Activated naive CD8-positive, alpha-beta T cell treated with anti-CD3 and anti-CD28 coated beads, Interleukin-2, amount 50 U/mL, for 24 hours (primary cell): ENCODE data around the gene NMD3.
"Not testable (repeated sequence)": the region's sequence is repeated elsewhere in the genome, so short reads cannot be mapped to it uniquely, and the experiment has no call there.

Experiments
- ATAC-seq: fragments of 150-1000 bp; cut with Tn5 transposase; one replicate; pipeline ENCODE4 v1.10.0; 2021
- DNase-seq: peaks from one replicate; pipeline ENCODE4 v3.0.0; 2021
- H3K27ac Mint-ChIP-seq: one replicate; pipeline ENCODE4 v1.8.0; 2021; ENCODE audit warnings: mild to moderate bottlenecking, mixed read lengths
- H3K27me3 Mint-ChIP-seq: one replicate; pipeline ENCODE4 v1.8.0; 2021; ENCODE audit warnings: mixed read lengths
- H3K36me3 Mint-ChIP-seq: one replicate; pipeline ENCODE4 v1.8.0; 2021; ENCODE audit warnings: low read depth, mixed read lengths
- H3K4me1 Mint-ChIP-seq: one replicate; pipeline ENCODE4 v1.8.0; 2021; ENCODE audit warnings: mixed read lengths
- H3K4me3 Mint-ChIP-seq: one replicate; pipeline ENCODE4 v1.8.0; 2021; ENCODE audit warnings: mild to moderate bottlenecking, moderate library complexity, mixed read lengths
- H3K9me3 Mint-ChIP-seq: one replicate; pipeline ENCODE4 v1.8.0; 2021; ENCODE audit warnings: mixed read lengths

The NMD3 gene

DNA sequence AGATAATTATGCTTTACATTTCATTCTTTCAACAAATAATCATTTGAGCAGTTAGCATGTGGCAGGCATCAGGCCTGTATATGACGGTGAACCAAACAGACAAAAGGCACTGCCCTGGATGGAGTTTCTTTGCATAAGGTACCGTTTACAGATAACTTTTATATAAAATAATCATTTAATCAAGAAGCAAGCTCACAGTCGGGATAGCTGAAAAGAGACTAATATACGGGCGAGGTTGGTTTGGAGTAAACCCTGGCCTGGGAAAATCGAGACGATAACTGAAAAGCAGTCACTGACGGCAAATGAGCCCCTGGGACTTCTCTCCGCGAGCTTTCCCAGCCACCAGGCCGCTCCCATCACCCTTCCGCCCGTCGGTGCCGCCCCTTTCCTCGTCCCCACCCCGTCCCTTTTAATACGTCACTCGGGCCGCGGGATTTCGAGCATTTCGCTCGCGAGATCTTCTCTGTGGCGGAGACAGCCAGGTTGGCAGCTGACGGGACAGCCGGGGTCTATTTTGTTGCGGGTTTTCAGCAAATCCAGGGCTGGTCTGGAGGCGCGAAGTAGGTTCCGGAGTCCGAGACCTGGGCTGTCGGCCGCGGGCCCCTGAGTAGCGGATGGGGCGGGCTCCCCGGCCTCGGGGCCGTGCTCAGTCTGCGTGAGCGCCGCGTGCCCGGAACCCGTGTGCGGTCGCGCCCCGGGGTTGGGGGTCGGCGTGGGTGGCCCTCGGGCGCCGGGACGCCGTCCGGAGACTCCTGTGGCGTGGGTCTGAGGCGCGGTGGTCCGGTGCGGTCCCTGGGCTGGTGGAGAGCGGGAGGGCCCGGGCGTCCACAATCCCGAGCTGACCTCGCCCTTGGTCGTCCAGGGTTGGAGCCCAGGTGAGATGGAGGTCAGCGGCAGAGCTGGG is at the start of gene NMD3:
TSS of gene NMD3 (plus strand) at position 462 of the 904 bp plus-strand sequence. CDS start 703 bp downstream, outside the sequence.
- Mint-ChIP-seq H3K4me1 (peaks cover 35% of the 10 kb centered on the region), H3K4me3 (peak within 1 kb of the TSS; percentile 87), H3K27ac (peak within 1 kb of the TSS; percentile 88), H3K9me3 (no peaks in the 10 kb centered on the region), H3K36me3 (peaks cover 27% of the 10 kb centered on the region), H3K27me3 (peaks cover 2% of the 10 kb centered on the region)
- DNase-seq = peak; percentile 93
- ATAC-seq = peak; percentile 98

DNA sequence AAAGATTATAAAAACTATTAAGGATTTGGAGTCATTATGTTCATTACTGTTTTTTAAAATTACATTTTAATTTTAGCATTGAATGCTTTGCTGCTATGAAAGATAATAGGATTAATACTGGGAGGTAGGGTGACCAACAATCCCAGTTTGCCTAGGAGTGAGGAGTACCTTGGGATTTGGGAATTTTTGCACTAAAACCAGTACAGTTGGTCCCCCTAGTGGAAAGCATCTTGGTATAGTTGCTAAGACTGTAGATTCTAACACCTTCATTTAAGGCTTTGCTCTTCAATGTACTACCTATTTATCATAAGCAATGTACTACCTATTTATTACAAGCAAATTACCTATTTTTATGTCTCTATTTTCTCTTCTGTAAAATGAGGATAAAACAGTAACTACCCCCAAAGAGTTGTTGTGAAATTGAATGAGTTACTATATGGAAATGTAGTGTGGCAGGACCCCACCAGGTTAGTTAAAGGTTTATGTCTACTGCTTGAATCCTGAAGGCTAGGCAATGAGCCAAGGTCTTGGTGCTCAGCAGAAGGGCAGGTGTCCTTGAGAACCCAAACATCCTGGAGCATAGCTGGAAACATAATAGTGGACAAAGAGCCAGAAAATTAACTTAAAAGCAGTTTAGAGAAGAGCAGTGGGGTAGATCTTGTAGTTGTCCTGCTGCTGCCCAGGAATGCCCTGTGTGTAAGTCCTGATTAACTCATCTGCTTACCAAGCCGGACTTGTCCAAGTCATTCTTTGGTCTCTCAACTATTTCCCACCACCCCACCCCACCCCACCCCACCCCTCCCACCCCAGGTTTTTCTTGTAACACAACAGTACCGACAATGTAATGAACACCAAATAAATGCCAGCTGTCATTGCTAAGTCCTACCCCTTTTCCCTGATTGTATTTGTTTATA is 49.2 kb upstream of the NMD3 start:
- Mint-ChIP-seq H3K4me1 (no peaks in the 10 kb centered on the region), H3K36me3 (no peaks in the 10 kb centered on the region), H3K27ac (no peak overlapping the region), H3K4me3 (no peak overlapping the region), H3K9me3 (peaks cover 8% of the 10 kb centered on the region), H3K27me3 (peaks cover 2% of the 10 kb centered on the region)
- no peak for DNase-seq
- no peak for ATAC-seq

DNA sequence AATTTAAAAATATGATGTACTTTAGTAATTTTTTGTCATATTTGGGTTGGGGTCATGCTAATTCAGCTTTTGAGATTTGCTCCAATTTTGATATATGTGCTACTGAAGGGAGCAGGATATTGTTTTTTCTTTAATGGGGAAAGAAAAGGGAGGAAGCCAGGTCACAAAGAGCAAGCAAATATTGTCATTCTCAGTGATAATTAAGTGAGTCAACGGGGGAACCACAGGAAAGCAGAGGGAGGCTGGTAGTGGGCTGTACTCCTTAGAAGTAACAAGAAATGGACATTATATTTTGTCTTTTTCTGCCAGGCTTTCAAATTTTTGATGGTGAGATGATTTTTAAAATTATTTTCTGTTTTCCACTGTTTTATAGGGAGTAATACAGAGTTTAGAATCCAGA is 45.6 kb upstream of the NMD3 start:
- Mint-ChIP-seq H3K27ac (no peak overlapping the region), H3K4me1 (no peaks in the 10 kb centered on the region), H3K4me3 (no peak overlapping the region), H3K36me3 (no peaks in the 10 kb centered on the region), H3K27me3 (peaks cover 2% of the 10 kb centered on the region), H3K9me3 (peaks cover 8% of the 10 kb centered on the region)
- ATAC-seq (no peak), DNase-seq (no peak)

DNA sequence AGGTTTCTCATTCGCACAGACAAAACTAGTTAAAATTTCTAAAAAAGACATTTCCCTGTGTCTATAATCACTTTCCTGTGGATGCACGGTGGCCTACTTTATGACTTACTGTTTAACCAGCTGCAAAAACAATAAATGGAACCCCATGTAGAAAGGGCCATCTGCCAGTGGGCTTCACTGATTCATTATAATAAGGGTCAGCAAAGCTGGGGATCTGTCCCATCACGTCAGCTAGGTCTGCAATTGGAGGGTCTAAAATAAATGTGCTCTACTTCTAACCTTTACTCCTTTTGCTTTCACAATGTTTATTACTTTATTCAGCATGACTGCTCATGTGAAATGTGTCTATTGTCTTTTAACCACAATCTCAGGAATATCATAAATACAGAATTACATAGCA is 43.1 kb upstream of the NMD3 start:
- Mint-ChIP-seq H3K4me1 (no peaks in the 10 kb centered on the region), H3K27ac (no peak overlapping the region), H3K4me3 (no peak overlapping the region), H3K9me3 (peaks cover 8% of the 10 kb centered on the region), H3K27me3 (peaks cover 4% of the 10 kb centered on the region), H3K36me3 (no peaks in the 10 kb centered on the region)
- ATAC-seq (no peak), DNase-seq (no peak)

DNA sequence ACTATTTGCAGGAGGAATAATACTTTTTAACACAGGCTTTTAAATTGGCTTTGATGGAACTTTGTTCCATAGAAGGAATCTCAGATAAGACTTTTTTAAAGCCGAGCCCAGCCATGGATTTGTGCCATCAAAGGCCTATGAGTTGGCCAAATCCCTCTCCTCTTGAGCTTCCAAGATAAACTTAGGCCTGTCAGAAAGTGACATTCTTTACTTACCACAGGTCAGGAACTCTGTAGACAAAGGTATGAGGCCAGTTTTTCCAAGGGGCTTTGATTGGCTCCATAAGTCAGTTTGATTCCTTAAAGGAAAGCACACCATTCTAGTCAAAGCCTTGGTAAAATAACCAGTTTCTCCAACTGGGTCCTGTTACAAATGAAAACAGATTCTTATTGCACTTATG is 39.7 kb upstream of the NMD3 start:
- not testable (repeated sequence) for ATAC-seq, H3K9me3 Mint-ChIP-seq, H3K27me3 Mint-ChIP-seq, DNase-seq, H3K4me3 Mint-ChIP-seq, H3K27ac Mint-ChIP-seq, H3K36me3 Mint-ChIP-seq, H3K4me1 Mint-ChIP-seq

DNA sequence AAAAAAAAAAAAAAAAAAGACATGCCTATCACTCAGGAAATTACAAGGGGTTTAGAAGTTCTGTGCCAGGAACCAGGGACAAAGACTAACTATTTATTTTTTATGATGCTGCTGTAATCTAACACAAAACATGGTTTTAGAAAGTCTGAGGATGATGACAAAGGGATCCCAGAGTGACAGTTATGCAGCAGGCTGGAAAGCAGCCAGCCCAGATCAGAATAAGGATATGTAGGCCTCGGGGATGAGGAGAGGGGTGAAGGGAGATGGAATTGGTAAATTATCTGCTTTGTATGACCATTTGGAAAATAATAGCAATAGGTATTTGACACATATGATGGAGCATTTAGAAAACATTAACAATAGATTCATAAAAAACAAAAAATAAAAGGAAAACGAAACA is 34.1 kb upstream of the NMD3 start:
- DNase-seq = no peak
- Mint-ChIP-seq H3K27ac (no peak overlapping the region), H3K4me3 (no peak overlapping the region), H3K36me3 (no peaks in the 10 kb centered on the region), H3K4me1 (no peaks in the 10 kb centered on the region), H3K9me3 (no peaks in the 10 kb centered on the region), H3K27me3 (peaks cover 4% of the 10 kb centered on the region)
- ATAC-seq = no peak

DNA sequence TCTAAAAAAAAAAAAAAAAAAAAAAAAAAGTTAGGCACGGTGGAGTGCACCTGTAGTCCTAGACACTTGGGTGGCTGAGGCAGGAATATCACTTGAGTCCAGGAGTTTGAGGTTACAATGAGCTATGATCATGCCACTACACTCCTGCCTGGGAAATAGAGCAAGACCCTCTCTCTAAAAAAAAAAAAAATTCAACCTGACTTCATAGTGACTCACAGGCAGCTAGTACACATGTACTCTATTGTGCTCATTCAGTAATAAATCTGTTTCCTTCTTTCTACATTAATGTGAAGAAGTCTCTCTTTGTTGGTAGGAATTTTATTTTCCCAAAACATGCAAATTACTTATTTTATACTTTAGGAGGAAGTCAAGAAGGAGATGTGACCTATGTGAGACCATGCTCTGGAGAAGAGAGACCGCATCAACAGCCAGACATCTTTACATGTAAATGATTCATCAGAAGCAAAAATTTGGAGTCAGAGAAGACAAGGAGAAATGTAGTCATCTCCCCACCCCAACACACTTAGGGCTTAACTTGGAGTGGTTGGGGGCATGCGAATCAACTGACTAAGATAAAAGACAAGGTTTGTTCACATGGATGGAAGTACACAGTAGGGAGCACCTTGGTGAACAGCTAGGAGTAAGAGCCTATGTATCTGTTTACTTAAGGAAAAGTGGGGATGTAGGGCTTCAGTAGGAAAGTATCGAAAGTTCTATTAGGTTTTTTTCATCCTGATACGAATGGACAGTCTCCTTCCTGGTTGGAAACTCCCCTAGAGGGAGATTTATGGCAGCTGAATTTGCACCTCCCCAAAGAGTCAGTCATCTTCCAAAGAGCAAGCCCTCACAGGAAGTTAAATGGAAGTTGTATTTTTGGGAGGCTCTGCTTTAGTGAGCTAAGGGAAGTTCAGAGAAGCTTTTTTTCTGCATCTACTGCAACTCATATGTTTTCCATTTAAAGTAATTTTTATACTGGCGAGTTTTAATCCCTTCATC is 23.0 kb upstream of the NMD3 start:
- H3K9me3 Mint-ChIP-seq = peaks cover 7% of the 10 kb centered on the region
- no peak for DNase-seq
- peaks cover 9% of the 10 kb centered on the region for H3K27me3 Mint-ChIP-seq
- no peaks in the 10 kb centered on the region for H3K4me1 Mint-ChIP-seq
- no peak overlapping the region for H3K4me3 Mint-ChIP-seq
- no peak overlapping the region for H3K27ac Mint-ChIP-seq
- no peaks in the 10 kb centered on the region for H3K36me3 Mint-ChIP-seq
- no peak for ATAC-seq

DNA sequence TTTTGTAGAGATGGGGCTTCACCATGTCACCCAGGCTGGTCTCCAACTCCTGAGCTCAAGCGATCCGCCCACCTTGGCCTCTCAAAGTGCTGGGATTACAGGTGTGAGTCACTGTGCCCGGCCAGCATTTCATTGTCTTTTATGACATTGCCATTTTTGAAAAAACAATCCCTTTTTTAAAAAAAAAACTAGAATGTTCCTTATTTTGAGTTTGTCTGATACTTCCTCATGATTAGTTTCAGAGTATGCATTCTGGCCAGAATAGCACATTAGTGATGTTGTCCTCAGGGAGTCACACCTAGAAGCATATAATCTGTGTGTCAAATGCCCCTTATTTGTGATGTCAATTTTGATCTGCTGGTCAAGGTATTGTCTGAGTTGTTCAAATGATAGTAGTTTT is 21.2 kb upstream of the NMD3 start:
- H3K27me3 Mint-ChIP-seq = peaks cover 9% of the 10 kb centered on the region

DNA sequence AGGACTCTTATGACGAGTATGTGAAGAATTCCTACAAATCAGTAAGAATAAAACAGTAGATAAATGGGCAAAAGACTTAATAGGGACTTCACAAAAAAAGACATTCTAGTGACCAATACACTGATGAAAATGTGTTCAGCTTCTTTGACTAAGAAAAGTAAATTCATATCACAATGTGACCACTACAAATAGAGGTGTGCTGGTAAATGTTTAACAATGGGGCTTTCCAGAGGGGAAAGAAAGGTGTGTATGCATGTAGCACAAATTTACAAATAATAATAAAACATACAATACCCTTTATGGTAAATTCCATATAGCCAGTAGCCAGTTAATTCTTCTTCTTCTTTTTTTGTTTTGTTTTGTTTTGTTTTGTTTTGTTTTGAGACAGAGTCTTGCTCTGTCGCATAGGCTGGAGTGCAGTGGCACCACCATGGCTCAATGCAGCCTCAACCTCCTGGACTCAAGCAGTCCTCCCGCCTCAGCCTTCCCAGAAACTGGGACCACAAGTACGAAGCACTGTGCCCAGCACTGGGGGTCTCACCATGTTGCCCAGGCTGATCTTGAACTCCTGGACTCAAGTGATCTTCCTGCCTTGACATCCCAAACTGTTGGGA is 17.5 kb upstream of the NMD3 start:
- no peak overlapping the region for H3K27ac Mint-ChIP-seq
- ATAC-seq = no peak
- no peak overlapping the region for H3K4me3 Mint-ChIP-seq
- no peaks in the 10 kb centered on the region for H3K4me1 Mint-ChIP-seq
- H3K9me3 Mint-ChIP-seq = no peaks in the 10 kb centered on the region
- H3K27me3 Mint-ChIP-seq = peaks cover 6% of the 10 kb centered on the region
- H3K36me3 Mint-ChIP-seq = no peaks in the 10 kb centered on the region
- no peak for DNase-seq

More for the DNA sequence above, 21.2 kb upstream of the NMD3 start:
- H3K27ac Mint-ChIP-seq = no peak overlapping the region
- no peak overlapping the region for H3K4me3 Mint-ChIP-seq
- H3K4me1 Mint-ChIP-seq = no peaks in the 10 kb centered on the region
- no peaks in the 10 kb centered on the region for H3K36me3 Mint-ChIP-seq
- ATAC-seq = no peak
- DNase-seq = no peak
- peaks cover 7% of the 10 kb centered on the region for H3K9me3 Mint-ChIP-seq

DNA sequence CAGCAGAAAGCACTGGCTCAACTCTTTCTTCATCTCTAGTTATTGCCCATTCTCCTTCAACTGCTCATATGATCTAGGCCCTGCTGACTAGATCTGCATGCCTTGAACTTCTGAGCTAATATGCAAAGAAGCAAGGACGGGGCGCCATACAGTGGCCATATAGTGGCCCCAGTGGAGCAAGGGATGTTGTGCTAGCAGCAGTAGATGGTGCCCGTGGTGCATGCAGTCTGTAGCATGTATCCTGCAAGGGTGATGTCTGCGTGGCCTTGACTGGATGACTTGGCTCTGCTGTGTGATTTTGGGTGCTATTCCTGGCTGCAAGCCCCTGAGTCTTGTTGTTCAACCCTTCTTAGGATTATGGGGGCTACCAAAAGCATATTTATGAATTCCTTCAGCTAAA is 12.2 kb upstream of the NMD3 start:
- ATAC-seq = no peak
- Mint-ChIP-seq H3K4me3 (no peak overlapping the region), H3K4me1 (no peaks in the 10 kb centered on the region)

DNA sequence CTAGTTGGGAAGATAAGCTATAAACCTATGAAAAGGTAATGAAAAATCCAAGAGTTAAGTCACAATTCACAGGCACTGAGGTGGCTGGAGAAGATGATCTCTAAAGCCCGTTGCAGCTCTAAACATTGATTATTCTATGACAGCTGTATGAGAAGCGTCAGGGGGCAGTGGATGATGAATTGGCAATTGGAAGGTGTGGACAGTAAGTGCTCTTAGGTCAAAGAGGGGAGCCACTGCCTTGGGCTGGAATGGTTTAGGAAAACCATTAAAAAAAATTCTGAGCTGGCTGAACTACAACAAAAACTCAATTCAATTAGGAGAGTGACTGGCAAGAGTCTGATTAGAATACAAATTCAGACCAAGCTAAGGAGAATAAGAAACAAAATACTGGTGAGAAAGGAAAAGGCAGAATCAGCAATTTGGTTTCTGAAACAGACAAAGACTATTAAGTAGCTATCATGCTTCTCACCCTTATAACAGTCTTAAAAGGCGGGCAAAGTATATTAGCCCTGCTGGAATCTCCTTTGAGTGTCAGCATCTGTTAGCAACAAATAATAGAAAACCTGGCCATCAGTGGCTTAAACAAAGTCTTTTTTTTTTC is 8.8 kb upstream of the NMD3 start:
- H3K4me1 Mint-ChIP-seq = no peaks in the 10 kb centered on the region
- H3K27me3 Mint-ChIP-seq = peaks cover 10% of the 10 kb centered on the region
- H3K4me3 Mint-ChIP-seq = no peak overlapping the region
- ATAC-seq (no peak), DNase-seq (no peak)
- H3K36me3 Mint-ChIP-seq = no peaks in the 10 kb centered on the region
- H3K9me3 Mint-ChIP-seq = no peaks in the 10 kb centered on the region
- no peak overlapping the region for H3K27ac Mint-ChIP-seq

More for the DNA sequence above, 12.2 kb upstream of the NMD3 start:
- Mint-ChIP-seq H3K9me3 (no peaks in the 10 kb centered on the region), H3K27me3 (no peaks in the 10 kb centered on the region), H3K27ac (no peak overlapping the region), H3K36me3 (no peaks in the 10 kb centered on the region)
- no peak for DNase-seq

DNA sequence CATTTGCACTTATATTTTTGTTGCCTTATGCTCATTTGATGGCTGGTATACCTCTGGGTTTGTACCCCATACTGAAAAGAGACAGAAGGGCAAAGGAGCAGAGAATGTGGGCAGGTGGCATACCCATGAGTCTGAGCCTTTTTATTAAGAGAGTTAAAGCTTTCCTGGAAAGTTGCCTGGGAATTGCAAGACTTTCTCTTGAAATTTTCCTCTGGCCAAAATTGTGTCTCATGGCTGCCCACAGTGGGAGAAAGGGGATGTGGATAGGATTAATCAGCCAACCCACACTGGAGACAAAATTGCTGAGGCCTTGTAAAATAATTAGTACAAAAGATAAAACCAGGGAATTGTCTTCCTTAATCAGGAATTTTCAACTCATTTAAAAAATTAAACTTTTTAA is 8.2 kb upstream of the NMD3 start:
- peaks cover 10% of the 10 kb centered on the region for H3K27me3 Mint-ChIP-seq
- H3K4me3 Mint-ChIP-seq = no peak overlapping the region
- no peaks in the 10 kb centered on the region for H3K4me1 Mint-ChIP-seq
- DNase-seq (no peak), ATAC-seq (no peak)
- H3K36me3 Mint-ChIP-seq = no peaks in the 10 kb centered on the region
- no peak overlapping the region for H3K27ac Mint-ChIP-seq
- H3K9me3 Mint-ChIP-seq = no peaks in the 10 kb centered on the region

DNA sequence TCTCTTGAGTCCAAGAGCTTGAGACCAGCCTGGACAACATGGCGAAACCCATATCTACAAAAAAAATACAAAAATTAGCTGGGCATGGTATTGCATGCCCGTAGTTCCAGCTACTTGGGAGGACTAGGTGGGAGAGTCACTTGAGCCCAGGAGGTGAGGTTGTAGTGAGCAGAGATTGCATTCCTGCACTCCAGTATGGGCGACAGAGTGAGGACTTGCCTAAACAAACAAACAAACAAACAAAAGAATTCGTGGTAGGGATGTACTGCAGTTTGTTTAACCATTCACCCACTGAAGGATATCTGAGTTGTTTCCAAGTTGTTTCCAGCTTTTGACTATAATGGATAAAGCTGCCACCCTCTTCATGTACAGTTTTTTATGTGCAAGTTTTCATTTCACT is 7.5 kb upstream of the NMD3 start:
- DNase-seq = no peak
- no peak overlapping the region for H3K27ac Mint-ChIP-seq
- H3K9me3 Mint-ChIP-seq = no peaks in the 10 kb centered on the region
- H3K36me3 Mint-ChIP-seq = no peaks in the 10 kb centered on the region
- no peak for ATAC-seq
- H3K4me3 Mint-ChIP-seq = no peak overlapping the region
- H3K4me1 Mint-ChIP-seq = no peaks in the 10 kb centered on the region
- H3K27me3 Mint-ChIP-seq = peaks cover 10% of the 10 kb centered on the region
